HFFc6 (cell line): ENCODE results near the gene ZNF331. TPM values are rescaled to one million over a fixed set of nuclear protein-coding genes. Genes with fewer than 3 reads are reported as not detected.

ENCODE experiments used
- DNase-seq: peaks from one replicate; pipeline ENCODE4 v3.0.0-alpha.2; 2018
- H3K27ac Mint-ChIP-seq: 2 replicates; pipeline ENCODE4 v1.8.0; 2020; ENCODE audit warnings: mild to moderate bottlenecking, mixed read lengths
- H3K27me3 Mint-ChIP-seq: 2 replicates; pipeline ENCODE4 v1.8.0; 2021; ENCODE audit warnings: mild to moderate bottlenecking, moderate library complexity, mixed read lengths; ENCODE audit not compliant: insufficient read depth
- H3K36me3 Mint-ChIP-seq: 2 replicates; pipeline ENCODE4 v1.8.0; 2021; ENCODE audit warnings: low read depth, mixed read lengths
- H3K4me1 Mint-ChIP-seq: 2 replicates; pipeline ENCODE4 v1.8.0; 2020; ENCODE audit warnings: low read depth, mixed read lengths
- H3K4me3 Mint-ChIP-seq: 2 replicates; pipeline ENCODE4 v1.8.0; 2020; ENCODE audit warnings: mild to moderate bottlenecking, moderate library complexity, mixed read lengths
- H3K9me3 Mint-ChIP-seq: 2 replicates; pipeline ENCODE4 v1.8.0; 2020; ENCODE audit warnings: mild to moderate bottlenecking, mixed read lengths
- total RNA-seq, 6 experiments: library from RNA; stranded (reverse); fragmentation: NEBNext Ultra II Directional; extraction: Animal tissue kit (Norgen Biotek cat#: 25700); gene quantifications; 2 replicates in 1 of 6; 3 replicates in 5 of 6; pipeline ENCODE4 v1.2.3, GENCODE V29; 2021
- TF ChIP-seq, protein P1 (sequence below): fragments of 200-600 bp; sonication (generic); IDR thresholded peaks from 2 replicates; pipeline ENCODE4 v1.5.0; 2021; ENCODE audit warnings: antibody characterized with exemption, mild to moderate bottlenecking

ZNF331 gene
- total RNA-seq, 6 experiments from 2014 or later: 9.8 to 13.0 (median 11.3) TPM

DNA sequence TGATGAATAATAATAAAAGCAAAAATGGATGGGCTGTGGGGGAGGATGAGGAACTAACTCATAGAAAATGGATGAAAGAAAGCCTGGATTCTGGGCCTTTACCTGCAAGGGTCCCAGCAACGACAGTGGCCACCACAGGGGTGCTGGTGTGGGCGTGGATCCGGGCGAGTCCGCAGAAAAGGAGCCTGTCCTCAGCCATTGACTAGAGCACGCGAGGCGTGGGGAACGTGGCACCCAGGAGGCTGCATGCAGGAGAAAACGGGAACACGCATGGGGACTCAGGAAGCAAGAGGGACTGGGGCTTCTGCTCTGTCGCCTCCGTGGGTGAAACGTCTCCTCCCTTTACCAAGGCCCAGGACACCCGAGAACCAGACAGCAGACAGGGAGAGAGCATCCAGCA lies 68.1 kb downstream of the ZNF331 start:
- Mint-ChIP-seq H3K4me1 (no peaks in the 10 kb centered on the region), H3K4me3 (no peak overlapping the region), H3K27ac (no peak overlapping the region), H3K36me3 (peaks cover 5% of the 10 kb centered on the region; the same call in 1 of the 2 replicates), H3K27me3 (peaks cover 3% of the 10 kb centered on the region), H3K9me3 (peaks cover 62% of the 10 kb centered on the region)
- DNase-seq: no peak
- TF ChIP-seq, protein P1, sequence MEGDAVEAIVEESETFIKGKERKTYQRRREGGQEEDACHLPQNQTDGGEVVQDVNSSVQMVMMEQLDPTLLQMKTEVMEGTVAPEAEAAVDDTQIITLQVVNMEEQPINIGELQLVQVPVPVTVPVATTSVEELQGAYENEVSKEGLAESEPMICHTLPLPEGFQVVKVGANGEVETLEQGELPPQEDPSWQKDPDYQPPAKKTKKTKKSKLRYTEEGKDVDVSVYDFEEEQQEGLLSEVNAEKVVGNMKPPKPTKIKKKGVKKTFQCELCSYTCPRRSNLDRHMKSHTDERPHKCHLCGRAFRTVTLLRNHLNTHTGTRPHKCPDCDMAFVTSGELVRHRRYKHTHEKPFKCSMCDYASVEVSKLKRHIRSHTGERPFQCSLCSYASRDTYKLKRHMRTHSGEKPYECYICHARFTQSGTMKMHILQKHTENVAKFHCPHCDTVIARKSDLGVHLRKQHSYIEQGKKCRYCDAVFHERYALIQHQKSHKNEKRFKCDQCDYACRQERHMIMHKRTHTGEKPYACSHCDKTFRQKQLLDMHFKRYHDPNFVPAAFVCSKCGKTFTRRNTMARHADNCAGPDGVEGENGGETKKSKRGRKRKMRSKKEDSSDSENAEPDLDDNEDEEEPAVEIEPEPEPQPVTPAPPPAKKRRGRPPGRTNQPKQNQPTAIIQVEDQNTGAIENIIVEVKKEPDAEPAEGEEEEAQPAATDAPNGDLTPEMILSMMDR: no peak

DNA sequence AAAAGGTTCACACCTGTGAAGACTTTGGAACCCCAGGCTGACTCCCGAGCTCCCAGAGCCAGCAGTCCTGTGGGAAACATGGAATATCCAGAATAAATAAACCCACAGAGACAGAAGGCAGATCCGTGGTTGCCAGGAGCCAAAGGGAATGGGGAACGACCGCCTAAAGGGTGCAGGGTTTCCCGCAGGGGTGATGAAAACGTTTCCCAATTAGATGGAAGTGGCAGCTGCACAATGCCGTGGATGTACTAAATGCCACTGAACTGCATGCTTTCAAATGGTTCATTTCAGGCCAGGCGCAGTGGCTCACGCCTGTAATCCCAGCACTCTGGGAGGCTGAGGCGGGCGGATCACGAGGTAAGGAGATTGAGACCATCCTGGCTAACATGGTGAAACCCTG lies 70.4 kb downstream of the ZNF331 start:
- TF ChIP-seq, protein P1: no peak
- peaks cover 5% of the 10 kb centered on the region for H3K27me3 Mint-ChIP-seq
- peaks cover 11% of the 10 kb centered on the region; the same call in 1 of the 2 replicates for H3K36me3 Mint-ChIP-seq
- H3K9me3 Mint-ChIP-seq: peaks cover 69% of the 10 kb centered on the region
- H3K4me3 Mint-ChIP-seq: no peak overlapping the region
- H3K27ac Mint-ChIP-seq: no peak overlapping the region
- no peak for DNase-seq
- no peaks in the 10 kb centered on the region for H3K4me1 Mint-ChIP-seq

- Mint-ChIP-seq H3K27me3 (peaks cover 1% of the 10 kb centered on the region; the same call in 1 of the 2 replicates), H3K4me3 (no peak overlapping the region), H3K4me1 (no peaks in the 10 kb centered on the region), H3K36me3 (peaks cover 6% of the 10 kb centered on the region; the same call in 1 of the 2 replicates), H3K9me3 (peaks cover 52% of the 10 kb centered on the region), H3K27ac (no peak overlapping the region)
- DNase-seq: no peak
- TF ChIP-seq, protein P1: no peak
These were observed 75.0 kb downstream of the ZNF331 start for GRCh38 chr19:53612762-53613526.

DNA sequence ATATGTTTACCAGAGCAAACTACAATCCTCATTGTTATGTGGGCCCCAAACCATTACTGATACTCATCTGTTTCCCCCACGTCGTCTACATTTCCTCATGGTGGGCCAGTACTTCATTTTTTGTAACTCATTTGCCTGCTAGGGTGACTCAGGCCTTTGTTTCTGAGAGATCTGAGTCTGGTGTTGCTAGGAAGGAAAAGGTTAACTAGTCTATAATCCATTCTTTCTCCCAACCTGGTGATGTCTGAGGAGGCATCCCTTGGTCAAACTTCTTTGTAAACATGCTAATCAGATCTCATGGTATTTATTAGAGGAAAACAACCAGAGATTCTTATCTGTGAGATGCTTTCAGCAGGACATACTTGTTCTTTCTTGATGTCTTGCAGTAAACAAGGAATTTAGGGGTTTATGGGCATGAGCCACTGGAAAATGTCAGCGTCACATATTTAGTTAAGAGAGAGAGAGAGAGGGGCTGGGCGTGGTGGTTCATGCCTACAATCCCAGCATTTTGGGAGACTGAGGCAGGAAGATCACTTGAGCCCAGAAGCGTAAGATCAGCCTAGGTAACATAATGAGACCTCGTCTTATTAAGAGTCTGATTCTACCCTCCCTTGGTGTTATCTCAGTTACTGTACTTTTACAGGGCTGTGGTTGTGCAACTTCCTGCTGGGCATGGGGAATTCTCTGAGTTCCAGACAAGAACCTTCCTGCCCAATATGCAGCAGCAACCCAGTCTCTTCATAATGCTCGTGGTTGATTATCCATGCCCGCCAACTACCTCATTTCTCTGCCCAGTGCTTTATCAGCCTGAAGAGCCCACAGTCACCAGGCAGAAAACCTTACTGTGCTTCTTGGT lies 84.2 kb downstream of the ZNF331 start:
- Mint-ChIP-seq H3K9me3 (peaks cover 30% of the 10 kb centered on the region), H3K4me3 (no peak overlapping the region), H3K27ac (no peak overlapping the region), H3K36me3 (no peaks in the 10 kb centered on the region), H3K4me1 (no peaks in the 10 kb centered on the region), H3K27me3 (peaks cover 1% of the 10 kb centered on the region; the same call in 1 of the 2 replicates)
- TF ChIP-seq, protein P1: no peak
- peak; percentile 4 for DNase-seq

- TF ChIP-seq, protein P1: no peak
- Mint-ChIP-seq H3K27ac (no peak overlapping the region), H3K36me3 (no peaks in the 10 kb centered on the region), H3K9me3 (peaks cover 31% of the 10 kb centered on the region), H3K4me3 (no peak overlapping the region), H3K4me1 (no peaks in the 10 kb centered on the region), H3K27me3 (peaks cover 1% of the 10 kb centered on the region; the same call in 1 of the 2 replicates)
- DNase-seq: no peak
These were observed 87.0 kb downstream of the ZNF331 start for GRCh38 chr19:53624771-53625545.
